HAP-1 (cell line): ENCODE measurements around the gene TTC17.

Experiments used
- DNase-seq, 2 experiments: peaks; one replicate each; pipeline ENCODE4 v3.0.0-alpha.2; 2016 to 2020; ENCODE audit warnings: low spot score in 2 of 2
- H3K27me3 ChIP-seq: fragments of 250-450 bp; sonication (Bioruptor Pico); 2 replicates; pipeline ENCODE4 v1.5.1; 2020; ENCODE audit warnings: low read depth, mild to moderate bottlenecking, moderate library complexity
- H3K36me3 ChIP-seq: fragments of 250-450 bp; sonication (Bioruptor Pico); replicated peaks from 2 replicates; pipeline ENCODE4 v1.5.1; 2020; ENCODE audit warnings: mild to moderate bottlenecking
- H3K4me1 ChIP-seq: fragments of 250-450 bp; sonication (Bioruptor Pico); 2 replicates; pipeline ENCODE4 v1.5.1; 2020; ENCODE audit warnings: mild to moderate bottlenecking
- H3K4me3 ChIP-seq: fragments of 250-450 bp; sonication (Bioruptor Pico); 2 replicates; pipeline ENCODE4 v1.5.1; 2020; ENCODE audit warnings: mild to moderate bottlenecking, moderate library complexity
- H3K9me3 ChIP-seq: fragments of 250-450 bp; sonication (Bioruptor Pico); 2 replicates; pipeline ENCODE4 v1.5.1; 2020; ENCODE audit warnings: mild to moderate bottlenecking, moderate library complexity
- in situ Hi-C: fragments of 300-500 bp; cut with MboI; formaldehyde crosslinking; loops from 3 replicates; pipeline ENCODE4 v1.14.3; 2020; ENCODE audit warnings: low sequenced_read_pairs, inconsistent platforms, mixed read lengths

The TTC17 gene

DNA sequence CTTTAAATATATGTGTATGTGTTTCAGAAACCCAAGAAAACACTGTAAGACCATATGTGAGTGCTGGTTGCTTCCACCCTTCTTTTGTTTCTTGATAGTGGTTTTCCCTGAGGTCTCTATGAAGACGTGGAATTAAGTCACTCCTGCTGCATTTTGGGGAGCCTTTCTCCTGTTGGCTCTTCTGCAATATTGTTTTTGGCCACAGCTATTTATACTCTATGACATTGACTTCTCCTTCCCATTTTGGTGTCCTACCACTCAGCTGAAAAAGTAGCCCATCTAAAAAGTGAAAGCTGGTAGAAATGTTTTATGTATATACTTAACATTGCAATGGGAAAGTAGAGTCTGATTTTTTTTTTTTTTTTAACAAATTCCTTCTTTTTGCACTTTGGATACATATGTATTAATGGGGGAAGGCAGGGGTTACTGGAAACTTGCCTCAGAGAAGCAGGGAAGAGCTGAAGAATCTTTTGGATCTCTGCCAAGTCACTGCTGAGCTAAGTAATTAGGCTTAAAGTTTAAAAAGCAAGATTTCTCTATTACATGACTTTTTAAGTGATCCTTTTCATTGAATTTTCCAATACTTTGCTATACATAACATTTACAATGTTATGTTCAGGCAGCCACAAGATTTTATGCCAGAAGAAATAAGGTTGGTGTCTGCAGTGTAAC, 1.8 kb downstream of the TTC17 start:
- peak in 1 of 2 experiments; percentile 25 for DNase-seq
- Histone ChIP-seq H3K27me3 (no peaks in the 10 kb centered on the region), H3K9me3 (no peaks in the 10 kb centered on the region), H3K36me3 (peaks cover 2% of the 10 kb centered on the region; the same call in 1 of the 2 replicates), H3K4me3 (peak overlapping the region; percentile 99), H3K4me1 (peaks cover 11% of the 10 kb centered on the region)
- in situ Hi-C loops = no loop called here

GRCh38 chr11:43366677-43367076, 8.0 kb downstream of the TTC17 start:
- Histone ChIP-seq H3K4me3 (no peak overlapping the region), H3K27me3 (no peaks in the 10 kb centered on the region), H3K4me1 (no peaks in the 10 kb centered on the region), H3K9me3 (no peaks in the 10 kb centered on the region), H3K36me3 (peaks cover 10% of the 10 kb centered on the region; the same call in 1 of the 2 replicates)
- in situ Hi-C loops = no loop called here
- DNase-seq = no peak

DNA sequence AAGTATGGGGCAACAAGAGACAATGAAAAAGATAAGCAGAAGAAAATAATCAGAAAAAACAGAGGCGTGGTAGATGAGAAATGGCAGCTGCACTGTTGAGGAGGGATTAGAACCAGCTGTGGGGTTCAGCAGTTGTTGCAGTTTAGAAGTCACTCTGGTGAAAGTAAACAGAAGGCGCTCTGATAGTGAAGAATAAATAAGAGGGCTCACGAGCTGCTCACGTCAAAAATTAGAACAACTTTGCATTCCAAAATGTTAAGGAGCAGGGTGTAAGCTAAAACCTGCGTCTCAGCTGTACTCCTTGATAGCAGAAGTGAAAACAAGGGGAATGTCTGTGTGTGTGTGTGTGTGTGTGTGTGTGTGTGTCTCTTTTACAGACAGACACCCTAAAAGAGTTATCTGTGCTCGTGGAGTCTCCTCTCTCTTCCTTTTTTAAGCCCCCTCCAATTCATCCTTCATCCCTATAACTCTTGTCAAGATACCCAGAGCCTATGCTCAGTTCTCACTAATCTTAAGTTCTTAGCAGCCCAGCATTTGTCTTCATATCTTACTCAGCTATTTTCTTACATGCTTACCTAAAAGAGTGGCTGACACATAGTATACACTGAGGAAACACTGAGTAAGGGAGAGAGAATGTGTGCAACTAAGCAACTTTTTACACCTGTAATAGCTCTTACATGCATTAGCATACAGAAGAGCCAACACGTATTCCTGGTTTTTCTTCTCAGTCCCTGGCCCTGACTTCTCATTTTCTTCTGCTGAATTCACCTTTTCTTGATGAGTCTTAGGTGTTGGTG, 8.9 kb downstream of the TTC17 start:
- in situ Hi-C loops = no loop called here
- Histone ChIP-seq H3K36me3 (peaks cover 10% of the 10 kb centered on the region; the same call in 1 of the 2 replicates), H3K27me3 (no peaks in the 10 kb centered on the region), H3K4me3 (no peak overlapping the region), H3K9me3 (no peaks in the 10 kb centered on the region), H3K4me1 (no peaks in the 10 kb centered on the region)
- no peak for DNase-seq

- H3K36me3 ChIP-seq = peaks cover 12% of the 10 kb centered on the region
- in situ Hi-C loops = no loop called here
- no peak overlapping the region for H3K4me3 ChIP-seq
- no peaks in the 10 kb centered on the region for H3K27me3 ChIP-seq
- H3K4me1 ChIP-seq = no peaks in the 10 kb centered on the region; the same call in 1 of the 2 replicates
- DNase-seq = no peak
- H3K9me3 ChIP-seq = no peaks in the 10 kb centered on the region
These were observed 17.3 kb downstream of the TTC17 start for GRCh38 chr11:43376065-43376464.

DNA sequence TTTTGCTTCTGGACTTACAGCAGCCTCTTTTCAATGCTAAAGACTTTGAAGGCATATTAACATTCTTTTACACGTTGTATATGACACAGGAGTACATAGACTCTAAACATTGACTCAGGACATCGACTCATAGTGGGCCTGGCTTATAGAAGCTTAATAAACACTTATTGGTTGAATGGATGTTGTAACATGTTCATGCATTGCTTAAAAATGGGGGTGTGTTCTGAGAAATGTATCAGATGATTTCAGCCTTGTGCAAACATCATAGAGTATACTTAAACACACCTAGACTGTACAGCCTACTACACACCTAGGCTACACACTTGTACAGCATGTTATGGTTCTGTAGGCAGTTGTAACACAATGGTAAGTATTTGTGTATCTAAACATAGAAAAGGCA, 17.9 kb downstream of the TTC17 start:
- DNase-seq = no peak
- H3K4me3 ChIP-seq = no peak overlapping the region
- H3K4me1 ChIP-seq = no peaks in the 10 kb centered on the region; the same call in 1 of the 2 replicates
- in situ Hi-C loops = no loop called here
- no peaks in the 10 kb centered on the region for H3K27me3 ChIP-seq
- peaks cover 12% of the 10 kb centered on the region for H3K36me3 ChIP-seq
- no peaks in the 10 kb centered on the region for H3K9me3 ChIP-seq

- Histone ChIP-seq H3K9me3 (no peaks in the 10 kb centered on the region), H3K36me3 (peaks cover 13% of the 10 kb centered on the region), H3K27me3 (no peaks in the 10 kb centered on the region), H3K4me3 (no peak overlapping the region), H3K4me1 (no peaks in the 10 kb centered on the region; the same call in 1 of the 2 replicates)
- in situ Hi-C loops = no loop called here
- DNase-seq = no peak
These were observed 18.7 kb downstream of the TTC17 start for GRCh38 chr11:43377389-43377788.

DNA sequence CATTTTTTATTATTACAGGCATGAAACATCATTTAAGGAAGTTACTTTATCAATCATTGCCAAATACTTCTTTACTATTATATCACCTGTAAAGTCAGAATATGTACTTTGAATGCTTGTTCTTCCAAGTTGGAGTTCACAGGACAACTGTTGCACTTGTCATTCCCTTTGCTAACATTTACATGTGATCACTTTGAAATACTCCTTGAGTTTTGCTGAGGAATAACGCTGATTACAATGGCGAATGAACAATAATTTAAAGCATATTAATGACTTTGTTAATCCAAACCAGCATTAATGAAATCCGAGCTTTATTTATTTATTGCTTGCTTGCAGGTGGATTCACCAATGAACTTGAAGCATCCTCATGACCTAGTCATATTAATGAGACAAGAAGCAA, 20.2 kb downstream of the TTC17 start:
- DNase-seq = no peak
- in situ Hi-C loops = no loop called here

GRCh38 chr11:43381802-43382201, 23.1 kb downstream of the TTC17 start:
- in situ Hi-C loops = no loop called here
- Histone ChIP-seq H3K4me1 (no peaks in the 10 kb centered on the region), H3K9me3 (no peaks in the 10 kb centered on the region), H3K27me3 (no peaks in the 10 kb centered on the region), H3K4me3 (no peak overlapping the region), H3K36me3 (peaks cover 14% of the 10 kb centered on the region)
- DNase-seq = no peak

More for the DNA sequence above, 20.2 kb downstream of the TTC17 start:
- Histone ChIP-seq H3K4me1 (no peaks in the 10 kb centered on the region; the same call in 1 of the 2 replicates), H3K27me3 (no peaks in the 10 kb centered on the region), H3K9me3 (no peaks in the 10 kb centered on the region), H3K36me3 (peaks cover 14% of the 10 kb centered on the region), H3K4me3 (no peak overlapping the region)

GRCh38 chr11:43382614-43383013, 23.9 kb downstream of the TTC17 start:
- in situ Hi-C loops = no loop called here
- peaks cover 14% of the 10 kb centered on the region for H3K36me3 ChIP-seq

DNA sequence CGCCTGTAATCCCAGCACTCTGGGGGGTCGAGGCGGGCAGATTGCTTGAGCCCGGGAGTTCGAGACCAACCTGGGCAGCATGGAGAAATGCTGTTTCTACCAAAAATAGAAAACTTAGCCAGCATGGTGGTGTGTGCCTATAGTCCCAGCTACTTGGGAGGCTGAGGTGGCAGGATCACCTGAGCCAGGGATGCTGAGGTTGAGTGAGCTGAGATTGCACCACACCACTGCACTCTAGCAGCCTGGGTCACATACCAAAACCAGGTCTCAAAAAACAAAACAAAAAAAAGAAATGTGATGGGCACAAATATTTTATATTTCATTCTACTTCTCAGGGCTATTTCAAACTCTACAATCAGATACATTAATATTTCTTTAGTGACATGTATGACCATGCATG, 25.7 kb downstream of the TTC17 start:
- H3K27me3 ChIP-seq = no peaks in the 10 kb centered on the region
- peaks cover 12% of the 10 kb centered on the region for H3K36me3 ChIP-seq
- in situ Hi-C loops = no loop called here
- no peaks in the 10 kb centered on the region for H3K4me1 ChIP-seq
- H3K4me3 ChIP-seq = no peak overlapping the region
- H3K9me3 ChIP-seq = no peaks in the 10 kb centered on the region
- no peak for DNase-seq

More at GRCh38 chr11:43382614-43383013, 23.9 kb downstream of the TTC17 start:
- H3K4me1 ChIP-seq = no peaks in the 10 kb centered on the region
- no peak for DNase-seq
- H3K4me3 ChIP-seq = no peak overlapping the region
- H3K9me3 ChIP-seq = no peaks in the 10 kb centered on the region
- no peaks in the 10 kb centered on the region for H3K27me3 ChIP-seq

GRCh38 chr11:43392713-43393112, 34.0 kb downstream of the TTC17 start:
- no peak for DNase-seq
- H3K36me3 ChIP-seq = peaks cover 28% of the 10 kb centered on the region
- in situ Hi-C loops = no loop called here
- no peaks in the 10 kb centered on the region for H3K4me1 ChIP-seq
- no peaks in the 10 kb centered on the region for H3K9me3 ChIP-seq
- H3K27me3 ChIP-seq = no peaks in the 10 kb centered on the region
- H3K4me3 ChIP-seq = no peak overlapping the region

- Histone ChIP-seq H3K4me1 (no peaks in the 10 kb centered on the region), H3K4me3 (no peak overlapping the region), H3K36me3 (peaks cover 33% of the 10 kb centered on the region), H3K27me3 (no peaks in the 10 kb centered on the region), H3K9me3 (no peaks in the 10 kb centered on the region)
- in situ Hi-C loops = no loop called here
- no peak for DNase-seq
These were observed 35.1 kb downstream of the TTC17 start for GRCh38 chr11:43393765-43394355.

GRCh38 chr11:43396617-43397016, 37.9 kb downstream of the TTC17 start:
- H3K36me3 ChIP-seq = peaks cover 51% of the 10 kb centered on the region
- no peaks in the 10 kb centered on the region for H3K9me3 ChIP-seq
- H3K27me3 ChIP-seq = no peaks in the 10 kb centered on the region
- DNase-seq = no peak
- no peaks in the 10 kb centered on the region for H3K4me1 ChIP-seq
- in situ Hi-C loops = no loop called here
- no peak overlapping the region for H3K4me3 ChIP-seq

GRCh38 chr11:43397251-43397650, 38.5 kb downstream of the TTC17 start:
- DNase-seq = no peak
- in situ Hi-C loops = no loop called here
- H3K4me1 ChIP-seq = no peaks in the 10 kb centered on the region
- no peaks in the 10 kb centered on the region for H3K9me3 ChIP-seq
- H3K27me3 ChIP-seq = no peaks in the 10 kb centered on the region
- H3K36me3 ChIP-seq = peaks cover 51% of the 10 kb centered on the region
- no peak overlapping the region for H3K4me3 ChIP-seq
